OCI-LY7 (cell line): Measurements from ENCODE around the gene FAM234B. TPM values are rescaled to one million over a fixed set of nuclear protein-coding genes. Genes with fewer than 3 reads are reported as not detected.

ENCODE experiments used
- BruUV-seq: library from RNA; stranded (reverse); fragments of 400-500 nt; replicated peaks from 2 replicates; lab custom pipeline; 2021; lab: Mats Ljungman, UMichigan
- CTCF ChIA-PET: fragments of 300-600 bp; sonication (Branson Sonifier 250); formaldehyde crosslinking; loops from one replicate; lab custom pipeline; 2022; ENCODE audit warnings: antibody characterized with exemption; ENCODE audit not compliant: unreplicated experiment; lab: Charles Lee
- POLR2A ChIA-PET: fragments of 300-600 bp; sonication (Branson Sonifier 250); formaldehyde crosslinking; loops from one replicate; lab custom pipeline; 2022; ENCODE audit warnings: antibody characterized with exemption; lab: Charles Lee
- DNase-seq: peaks from one replicate; pipeline ENCODE4 v3.0.0-alpha.2; 2015; ENCODE audit warnings: low spot score
- H2AFZ ChIP-seq: fragments of 200-600 bp; sonication (generic), shearing (Covaris generic); 2 replicates; pipeline ENCODE4 v1.6.1; 2014; ENCODE audit warnings: mild to moderate bottlenecking, antibody characterized with exemption, low read length, moderate library complexity
- H3K27ac ChIP-seq: fragments of 200-600 bp; sonication (generic); 2 replicates; pipeline ENCODE4 v1.5.1; 2014; ENCODE audit warnings: mixed run types, low read depth, mild to moderate bottlenecking, moderate library complexity, low read length, inconsistent platforms; ENCODE audit not compliant: poor library complexity, severe bottlenecking
- H3K36me3 ChIP-seq: fragments of 200-600 bp; sonication (generic); 2 replicates; pipeline ENCODE4 v1.6.1; 2014; ENCODE audit warnings: mild to moderate bottlenecking, antibody characterized with exemption, low read length, moderate library complexity, mixed read lengths; ENCODE audit not compliant: insufficient read depth
- H3K4me1 ChIP-seq: fragments of 200-600 bp; sonication (generic); 2 replicates; pipeline ENCODE4 v1.5.1; 2014; ENCODE audit warnings: mild to moderate bottlenecking, low read length; ENCODE audit not compliant: insufficient read depth, poor library complexity, severe bottlenecking
- H3K4me2 ChIP-seq: fragments of 200-600 bp; sonication (generic); 2 replicates; pipeline ENCODE4 v1.6.1; 2014; ENCODE audit warnings: mild to moderate bottlenecking, low read length
- H3K4me3 ChIP-seq: fragments of 200-600 bp; sonication (generic); 2 replicates; pipeline ENCODE4 v1.5.1; 2014; ENCODE audit warnings: mild to moderate bottlenecking, low read depth, low read length; ENCODE audit not compliant: poor library complexity, severe bottlenecking
- H3K79me2 ChIP-seq: fragments of 200-600 bp; sonication (generic); 2 replicates; pipeline ENCODE4 v1.6.1; 2016; ENCODE audit warnings: low read depth, mild to moderate bottlenecking, low read length, moderate library complexity, mixed read lengths; ENCODE audit not compliant: insufficient read depth
- H3K9me2 ChIP-seq: fragments of 200-600 bp; sonication (generic); 2 replicates; pipeline ENCODE4 v1.6.1; 2016; ENCODE audit warnings: mild to moderate bottlenecking, low read length, mixed read lengths; ENCODE audit not compliant: insufficient read depth
- H3K9me3 ChIP-seq: fragments of 200-600 bp; sonication (generic); 2 replicates; pipeline ENCODE4 v1.6.1; 2014; ENCODE audit warnings: mild to moderate bottlenecking, mixed run types, low read length, mixed read lengths
- H4K20me1 ChIP-seq: fragments of 200-600 bp; sonication (generic); 2 replicates; pipeline ENCODE4 v1.6.1; 2014; ENCODE audit warnings: mild to moderate bottlenecking, antibody characterized with exemption, low read length, moderate library complexity, mixed read lengths; ENCODE audit not compliant: insufficient read depth
- CTCF ChIP-seq: fragments of 200-600 bp; sonication (generic); conservative IDR thresholded peaks from 2 replicates; pipeline ENCODE4 v1.5.1; 2014; ENCODE audit warnings: mild to moderate bottlenecking, antibody characterized with exemption, low read length, moderate library complexity, mixed read lengths
- EZH2phosphoT487 ChIP-seq: fragments of 200-600 bp; sonication (generic); IDR thresholded peaks from 2 replicates; pipeline ENCODE4 v1.6.1; 2018; ENCODE audit warnings: low read depth, borderline replicate concordance, mild to moderate bottlenecking, mixed run types, antibody characterized with exemption, low read length, moderate library complexity, mixed read lengths
- intact Hi-C: fragments of 100-400 bp; cut with micrococcal nuclease; formaldehyde crosslinking; loops from one replicate; pipeline ENCODE4 v1.10.0; 2022; ENCODE audit not compliant: unreplicated experiment
- total RNA-seq, 2 experiments: library from RNA; depleted of rRNA in 1 of 2; stranded (reverse); fragments of >200 nt in 1 of 2; shearing (Covaris generic) in 1 of 2; gene quantifications; 2 replicates each; pipeline ENCODE4 v1.2.3, GENCODE V29; 2014 to 2022

FAM234B gene
- total RNA-seq, 2 experiments from 2014 or later, result 4.7 to 7.0 TPM

DNA sequence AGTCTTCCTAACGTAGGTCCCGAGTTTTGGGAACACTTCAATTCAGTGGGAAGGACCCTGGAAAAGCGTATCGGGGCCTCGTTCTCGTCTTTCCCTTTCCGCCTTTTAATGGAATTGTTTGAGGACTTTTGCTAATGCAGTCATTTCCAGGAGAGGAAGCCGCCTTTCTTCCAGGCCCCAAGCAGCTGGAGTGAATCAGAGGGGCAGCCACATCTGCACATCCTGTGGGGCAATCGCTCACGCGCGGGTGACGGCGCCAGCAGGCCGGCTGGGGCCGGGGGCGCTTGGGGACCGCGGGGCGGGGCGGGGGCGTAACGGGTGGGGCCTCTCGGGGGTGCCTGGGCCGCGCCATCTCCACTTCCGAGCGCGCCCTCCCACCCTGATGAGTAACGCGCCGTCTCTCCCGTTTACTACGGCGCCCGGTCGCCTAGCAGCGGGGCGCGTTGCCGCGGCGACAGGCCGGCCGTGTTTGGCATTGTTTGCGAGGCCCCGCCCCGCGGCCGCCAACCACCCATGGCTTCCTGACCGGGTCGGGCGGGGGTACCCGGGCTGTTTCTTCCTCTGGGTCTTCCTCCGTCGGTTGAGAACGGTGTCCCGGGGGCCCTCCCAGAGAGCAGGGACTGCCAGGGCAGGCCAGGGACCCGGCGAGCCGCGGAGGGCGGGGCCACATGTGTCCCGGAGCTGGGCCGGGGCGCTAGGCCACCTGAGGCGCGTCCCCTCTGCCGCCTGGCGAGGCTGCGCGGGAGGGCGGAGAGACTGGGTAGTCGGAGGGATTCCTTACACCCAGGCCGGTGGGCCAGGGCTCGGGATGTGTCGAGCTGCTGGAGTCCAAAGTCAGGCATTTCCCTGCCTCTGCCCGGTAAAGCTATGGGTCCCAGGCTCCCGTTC is 56.9 kb downstream of the FAM234B start:
- DNase-seq, result peak; percentile 88
- H3K79me2 ChIP-seq, result no peaks in the 10 kb centered on the region
- H4K20me1 ChIP-seq, result no peaks in the 10 kb centered on the region
- H3K9me3 ChIP-seq, result no peaks in the 10 kb centered on the region
- H3K4me3 ChIP-seq, result peak overlapping the region; percentile 71
- H3K4me1 ChIP-seq, result peaks cover 36% of the 10 kb centered on the region
- TF ChIP-seq CTCF (no peak), EZH2phosphoT487 (no peak)
- peak overlapping the region; percentile 85 for H3K4me2 ChIP-seq
- POLR2A ChIA-PET, result interaction anchor here (0.5 to 2.2 kb wide), 3 partner anchors 14 to 378 kb away, joined by 3 to 6 read pairs (median 3); no protein-coding TSS in a partner anchor
- CTCF ChIA-PET, result no interaction called here
- H3K36me3 ChIP-seq, result no peaks in the 10 kb centered on the region
- BruUV-seq, result no TSS peak
- H3K9me2 ChIP-seq, result no peaks in the 10 kb centered on the region
- H3K27ac ChIP-seq, result peak overlapping the region; percentile 19
- intact Hi-C loops, result no loop called here
- peak overlapping the region; percentile 100 for H2AFZ ChIP-seq

DNA sequence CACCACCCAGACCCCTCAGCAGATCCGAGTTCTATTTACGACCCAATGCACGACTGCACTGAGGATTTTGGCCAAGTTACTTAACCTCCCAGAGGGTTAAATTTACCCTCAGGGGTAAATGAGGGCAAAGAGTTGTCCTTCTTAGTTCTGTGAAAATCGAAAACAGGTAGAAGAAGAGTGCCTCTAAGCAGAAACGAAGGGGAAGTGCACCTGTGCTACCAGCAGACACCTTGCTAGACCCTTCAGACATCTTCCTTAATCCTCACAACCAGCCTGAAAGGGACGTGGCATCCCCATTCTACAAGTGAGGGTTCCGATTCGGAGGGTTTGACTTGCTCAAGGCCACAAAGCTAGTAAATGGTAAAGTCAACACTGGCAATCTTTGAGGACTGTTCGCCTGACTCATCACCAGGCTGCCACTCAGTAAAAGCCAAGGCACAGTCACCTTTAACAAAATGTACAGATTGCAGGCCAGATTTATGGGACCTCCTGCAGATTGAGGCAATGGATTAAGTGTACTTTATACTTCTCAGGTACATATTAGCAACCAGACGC is 57.7 kb downstream of the FAM234B start:
- no peaks in the 10 kb centered on the region for H3K9me2 ChIP-seq
- BruUV-seq, result no TSS peak
- ChIA-PET CTCF (no interaction called here), POLR2A (interaction anchor here (0.5 to 2.2 kb wide), 5 partner anchors 13 to 379 kb away, joined by 3 to 6 read pairs (median 3); no protein-coding TSS in a partner anchor)
- peak overlapping the region; percentile 100 for H2AFZ ChIP-seq
- peak overlapping the region; percentile 71 for H3K4me3 ChIP-seq
- peak overlapping the region; percentile 85 for H3K4me2 ChIP-seq
- H3K79me2 ChIP-seq, result no peaks in the 10 kb centered on the region
- no peaks in the 10 kb centered on the region for H4K20me1 ChIP-seq
- intact Hi-C loops, result no loop called here
- TF ChIP-seq EZH2phosphoT487 (no peak), CTCF (no peak)
- peak; percentile 13 for DNase-seq
- H3K27ac ChIP-seq, result peak overlapping the region; percentile 19
- peaks cover 36% of the 10 kb centered on the region for H3K4me1 ChIP-seq
- no peaks in the 10 kb centered on the region for H3K9me3 ChIP-seq
- H3K36me3 ChIP-seq, result no peaks in the 10 kb centered on the region
